Parathyroid adenoma (tissue), 2 donors: ENCODE results near the gene TAPBPL.
"Not testable (repeated sequence)": the region's sequence is repeated elsewhere in the genome, so short reads cannot be mapped to it uniquely, and the experiment has no call there.

ENCODE experiments used
- H2AFZ ChIP-seq: fragments of 300-600 bp; sonication (generic); one replicate; pipeline ENCODE4 v1.7.0; 2017; ENCODE audit warnings: antibody characterized with exemption, mild to moderate bottlenecking
- H3K27ac ChIP-seq: fragments of 300-600 bp; sonication (generic); one replicate; pipeline ENCODE4 v1.7.0; 2017
- H3K27me3 ChIP-seq: fragments of 300-600 bp; sonication (generic); one replicate; pipeline ENCODE4 v1.7.0; 2017; ENCODE audit warnings: low read length; ENCODE audit not compliant: control insufficient read depth, insufficient read depth
- H3K36me3 ChIP-seq: fragments of 300-600 bp; sonication (generic); one replicate; pipeline ENCODE4 v1.7.0; 2017; ENCODE audit warnings: low read length; ENCODE audit not compliant: control insufficient read depth, insufficient read depth
- H3K4me1 ChIP-seq: fragments of 300-600 bp; sonication (generic); one replicate; pipeline ENCODE4 v1.7.0; 2017; ENCODE audit warnings: control low read depth
- H3K4me2 ChIP-seq: fragments of 300-600 bp; sonication (generic); one replicate; pipeline ENCODE4 v1.7.0; 2017; ENCODE audit warnings: low read length
- H3K4me3 ChIP-seq: fragments of 300-600 bp; sonication (generic); one replicate; pipeline ENCODE4 v1.7.0; 2017; ENCODE audit warnings: low read depth, low read length
- H3K79me2 ChIP-seq: fragments of 300-600 bp; sonication (generic); one replicate; pipeline ENCODE4 v1.7.0; 2017; ENCODE audit warnings: control low read depth
- H3K9ac ChIP-seq: fragments of 300-600 bp; sonication (generic); one replicate; pipeline ENCODE4 v1.7.0; 2017; ENCODE audit warnings: mild to moderate bottlenecking
- H3K9me3 ChIP-seq: fragments of 300-600 bp; sonication (generic); one replicate; pipeline ENCODE4 v1.7.0; 2017; ENCODE audit warnings: low read length; ENCODE audit not compliant: control insufficient read depth
- CTCF ChIP-seq: fragments of 300-600 bp; sonication (generic); IDR thresholded peaks from one replicate; pipeline ENCODE4 v1.7.0; 2017; ENCODE audit warnings: antibody characterized with exemption, mild to moderate bottlenecking
- donor health status: primary hyperparathyroidism.

The TAPBPL gene

DNA sequence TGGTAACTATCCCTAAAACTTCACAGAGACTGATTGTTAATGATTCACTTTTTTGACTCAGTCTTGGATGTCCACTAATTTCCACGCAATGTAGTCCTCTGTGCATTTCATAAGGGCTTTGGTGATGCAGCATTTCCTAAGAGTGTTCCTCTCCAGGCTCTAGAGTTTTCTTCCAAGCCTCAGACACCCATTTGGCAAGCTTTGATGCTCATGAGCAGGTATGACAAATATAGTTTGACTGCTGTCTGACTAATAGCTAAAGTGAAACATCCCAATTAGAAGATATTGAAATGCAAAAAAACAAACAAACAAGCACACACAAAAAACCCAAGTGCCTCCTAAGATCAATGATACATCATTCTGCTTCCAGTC lies 20.1 kb downstream of the TAPBPL start:
- H3K27ac ChIP-seq, result no peak overlapping the region
- TF ChIP-seq CTCF, result no peak
- no peaks in the 10 kb centered on the region for H3K36me3 ChIP-seq

DNA sequence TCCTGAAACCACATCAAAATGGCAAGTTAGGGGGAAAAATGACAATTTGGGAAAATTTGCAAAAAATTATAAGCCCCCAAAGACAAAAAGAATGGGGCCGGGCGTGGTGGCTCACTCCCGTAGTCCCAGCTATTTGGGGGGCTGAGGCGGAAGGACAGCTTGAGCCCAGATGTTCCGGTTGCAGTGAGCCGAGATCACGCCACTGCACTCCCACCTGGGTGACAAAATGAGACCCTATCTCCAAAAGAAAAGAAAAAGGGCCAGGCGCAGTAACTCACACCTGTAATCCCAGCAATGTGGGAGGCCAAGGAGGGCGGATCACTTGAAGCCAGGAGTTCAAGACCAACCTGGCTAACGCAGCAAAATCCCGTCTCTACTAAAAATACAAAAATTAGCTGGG lies 20.6 kb downstream of the TAPBPL start:
- H3K27ac ChIP-seq, result no peak overlapping the region
- no peak overlapping the region for H3K9ac ChIP-seq
- H3K4me3 ChIP-seq, result no peak overlapping the region
- H3K9me3 ChIP-seq, result no peaks in the 10 kb centered on the region
- no peak overlapping the region for H2AFZ ChIP-seq
- H3K4me2 ChIP-seq, result no peak overlapping the region
- no peaks in the 10 kb centered on the region for H3K79me2 ChIP-seq
- H3K36me3 ChIP-seq, result no peaks in the 10 kb centered on the region
- peaks cover 13% of the 10 kb centered on the region for H3K4me1 ChIP-seq
- H3K27me3 ChIP-seq, result no peaks in the 10 kb centered on the region
- no peak for TF ChIP-seq CTCF

More for the DNA sequence above, 20.1 kb downstream of the TAPBPL start:
- H3K27me3 ChIP-seq, result no peaks in the 10 kb centered on the region
- H3K4me1 ChIP-seq, result peaks cover 13% of the 10 kb centered on the region
- no peak overlapping the region for H3K4me2 ChIP-seq
- no peak overlapping the region for H3K4me3 ChIP-seq
- H3K9me3 ChIP-seq, result no peaks in the 10 kb centered on the region
- H3K9ac ChIP-seq, result no peak overlapping the region
- H3K79me2 ChIP-seq, result no peaks in the 10 kb centered on the region
- H2AFZ ChIP-seq, result no peak overlapping the region

GRCh38 chr12:6475233-6475975 lies 23.6 kb downstream of the TAPBPL start:
- not testable (repeated sequence) for H3K9me3 ChIP-seq, H3K79me2 ChIP-seq, H3K27ac ChIP-seq, H3K36me3 ChIP-seq, H3K4me2 ChIP-seq, H2AFZ ChIP-seq, H3K27me3 ChIP-seq, H3K4me1 ChIP-seq, H3K4me3 ChIP-seq, H3K9ac ChIP-seq

GRCh38 chr12:6476489-6476888 lies 24.6 kb downstream of the TAPBPL start:
- no peak overlapping the region for H2AFZ ChIP-seq
- no peak for TF ChIP-seq CTCF
- H3K9ac ChIP-seq, result no peak overlapping the region
- no peaks in the 10 kb centered on the region for H3K27me3 ChIP-seq
- H3K36me3 ChIP-seq, result no peaks in the 10 kb centered on the region
- H3K9me3 ChIP-seq, result no peaks in the 10 kb centered on the region
- no peaks in the 10 kb centered on the region for H3K79me2 ChIP-seq
- no peak overlapping the region for H3K4me2 ChIP-seq
- H3K27ac ChIP-seq, result no peak overlapping the region
- H3K4me3 ChIP-seq, result no peak overlapping the region
- H3K4me1 ChIP-seq, result no peaks in the 10 kb centered on the region

GRCh38 chr12:6477601-6478377 lies 25.9 kb downstream of the TAPBPL start:
- H3K36me3 ChIP-seq, H3K9ac ChIP-seq, H3K4me3 ChIP-seq, H3K9me3 ChIP-seq, H3K27ac ChIP-seq, H3K27me3 ChIP-seq, H3K4me1 ChIP-seq, H3K4me2 ChIP-seq, H3K79me2 ChIP-seq, H2AFZ ChIP-seq: not testable (repeated sequence)
